ENCODE measurements around the gene PRRX1.

The PRRX1 gene

GRCh38 chr1:170664093-170664827, at the start of gene PRRX1:
Gene PRRX1 (plus strand): TSS chr1:170664131. CDS start chr1:170664219, 88 bp downstream.
- DNase-seq: peak; percentile 48

- DNase-seq: no peak
Observed at GRCh38 chr1:170617591-170618330, 46.2 kb upstream of the PRRX1 start.

DNA sequence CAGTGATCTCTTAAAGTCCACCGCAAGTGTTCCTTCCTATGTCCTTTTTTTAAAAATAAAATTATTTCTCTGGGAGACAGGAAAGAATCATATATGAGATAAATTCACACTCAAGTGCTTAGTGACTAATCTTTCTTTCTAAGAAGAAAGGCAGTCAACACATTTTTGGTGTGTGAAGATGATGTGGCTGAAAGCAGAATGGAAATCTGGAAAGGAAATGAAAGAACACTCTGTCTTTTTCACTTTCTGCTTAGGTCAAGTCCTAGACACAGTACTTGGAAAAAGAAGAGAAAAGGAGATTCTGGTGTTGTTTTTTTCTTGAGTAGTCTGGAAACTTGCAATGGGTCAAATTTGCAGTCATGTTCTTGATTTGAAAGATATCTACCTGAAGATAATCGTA, 45.5 kb upstream of the PRRX1 start:
- no peak for DNase-seq

- DNase-seq: peak; percentile 10
Observed at GRCh38 chr1:170619241-170620028, 44.5 kb upstream of the PRRX1 start.

DNA sequence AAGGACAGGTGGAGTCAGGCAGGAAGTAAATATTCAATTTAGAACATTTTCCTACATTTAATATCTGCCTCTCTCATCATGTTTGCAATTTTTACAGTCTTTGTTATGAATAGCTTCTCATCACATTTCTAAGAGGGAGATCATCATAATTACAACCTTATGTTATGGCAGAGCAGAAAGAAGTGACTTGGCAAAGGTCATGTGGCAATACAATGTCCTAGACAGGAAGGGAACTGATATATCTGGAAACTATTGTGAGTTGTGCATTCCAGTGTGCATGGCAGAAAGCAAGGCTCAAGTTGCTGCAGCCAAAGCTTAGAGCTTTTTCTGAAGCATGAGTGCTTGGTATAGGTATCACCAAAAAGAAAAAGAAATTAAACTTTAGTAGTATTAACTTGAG, 43.8 kb upstream of the PRRX1 start:
- no peak for DNase-seq

- no peak for DNase-seq
Observed at GRCh38 chr1:170623171-170623570, 40.8 kb upstream of the PRRX1 start.

DNA sequence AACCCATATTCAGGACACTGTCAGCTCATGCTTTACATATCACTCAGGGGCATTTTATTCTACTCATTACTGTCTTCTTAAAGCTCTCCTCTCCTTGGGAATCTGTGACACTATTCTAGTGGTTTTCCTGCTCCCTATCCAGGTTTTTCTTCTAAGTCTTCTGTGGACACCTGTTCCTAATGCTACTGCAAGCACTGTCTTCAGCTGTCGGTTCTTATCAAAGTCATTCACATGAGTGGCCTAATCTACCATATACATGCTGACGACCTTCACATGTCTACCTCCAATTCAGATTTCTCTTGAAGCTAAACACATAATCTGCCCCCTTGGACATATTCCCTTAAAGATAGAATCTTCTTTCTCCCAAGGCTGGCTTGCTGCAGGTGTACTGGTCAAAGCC, 39.8 kb upstream of the PRRX1 start:
- DNase-seq: no peak

DNA sequence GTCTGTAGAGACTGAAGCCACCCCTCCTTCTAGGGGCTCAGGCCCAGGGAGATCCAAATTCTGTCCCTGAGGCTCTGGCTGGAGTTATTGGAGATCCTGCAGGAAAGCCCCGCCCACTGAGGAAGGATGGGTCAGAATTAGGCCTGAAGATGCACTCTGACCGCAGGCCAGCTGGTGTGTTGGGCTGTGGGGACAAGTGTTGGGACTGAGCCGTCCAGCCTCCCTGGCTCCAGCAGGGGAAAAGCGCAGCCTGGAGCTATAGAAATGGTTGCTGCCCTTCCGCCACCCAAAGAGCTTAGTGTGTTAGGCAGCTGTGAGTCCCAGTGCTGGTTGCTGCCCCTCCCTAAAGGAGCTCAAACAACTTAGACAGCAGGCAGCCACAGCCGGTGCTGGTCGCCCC, 33.0 kb upstream of the PRRX1 start:
- no peak for DNase-seq

- DNase-seq: no peak
Observed at GRCh38 chr1:170634293-170634692, 29.6 kb upstream of the PRRX1 start.

GRCh38 chr1:170634824-170635410, 29.0 kb upstream of the PRRX1 start:
- no peak for DNase-seq

DNA sequence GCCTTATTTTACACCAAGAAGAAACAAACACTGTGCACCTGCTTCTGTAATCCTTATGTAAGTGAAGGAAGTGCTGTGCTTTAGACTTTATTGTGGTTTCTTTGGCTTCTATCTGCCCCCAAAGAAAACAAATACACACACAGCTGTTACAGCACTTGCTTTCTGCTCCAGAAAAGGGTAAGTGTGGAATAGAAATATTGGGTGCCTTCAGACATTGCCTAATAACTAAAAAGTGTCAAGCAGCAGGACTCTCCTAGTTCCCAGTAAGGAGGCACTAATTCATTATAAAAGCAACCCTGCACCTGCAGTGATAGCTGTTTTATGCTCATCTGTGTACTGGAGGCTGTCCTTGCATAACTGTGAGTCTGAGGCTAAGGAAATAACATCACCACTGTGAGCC, 23.4 kb upstream of the PRRX1 start:
- DNase-seq: no peak

- DNase-seq: peak; percentile 40
Observed at GRCh38 chr1:170657275-170657853, 6.6 kb upstream of the PRRX1 start.

- DNase-seq: no peak
Observed at GRCh38 chr1:170659399-170660035, 4.4 kb upstream of the PRRX1 start.

- no peak for DNase-seq
Observed at GRCh38 chr1:170660281-170660713, 3.6 kb upstream of the PRRX1 start.

DNA sequence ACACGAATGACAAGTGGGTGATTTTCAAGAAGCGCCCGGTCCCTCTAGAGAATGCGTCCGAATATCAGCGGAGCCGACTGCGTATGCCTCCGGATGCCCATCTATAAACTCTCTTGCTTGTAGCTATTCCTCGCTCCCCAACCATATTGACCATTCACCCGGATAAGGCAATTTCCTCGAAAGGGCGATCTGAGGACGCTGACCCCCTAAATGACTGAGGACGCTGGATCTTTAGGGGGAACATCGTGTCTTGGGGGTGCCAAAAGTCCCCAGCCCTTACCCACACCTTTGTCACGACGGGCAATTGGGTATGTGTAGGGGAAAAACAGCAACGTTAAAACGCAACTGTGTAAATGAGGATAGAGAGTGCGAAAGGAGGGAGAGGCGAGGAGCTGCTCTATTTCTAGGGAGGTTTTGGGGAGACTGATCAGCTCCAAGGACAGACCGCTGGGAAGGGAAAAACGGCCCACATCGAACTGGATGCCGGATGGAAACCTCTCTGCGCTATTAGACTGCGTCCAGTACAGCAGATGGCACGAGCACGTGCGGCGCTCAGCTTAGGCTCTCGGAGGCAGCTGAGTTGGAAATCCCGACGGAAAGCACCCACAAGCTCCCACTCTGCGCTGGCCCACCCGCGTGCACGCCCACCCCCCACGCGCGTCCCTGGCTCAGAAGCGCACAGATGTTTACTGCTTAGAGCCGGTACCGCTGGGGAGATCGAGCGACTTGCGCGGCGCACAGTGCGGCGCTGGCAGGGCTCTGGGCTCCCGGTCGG, 2.9 kb upstream of the PRRX1 start:
- peak; percentile 4 for DNase-seq

DNA sequence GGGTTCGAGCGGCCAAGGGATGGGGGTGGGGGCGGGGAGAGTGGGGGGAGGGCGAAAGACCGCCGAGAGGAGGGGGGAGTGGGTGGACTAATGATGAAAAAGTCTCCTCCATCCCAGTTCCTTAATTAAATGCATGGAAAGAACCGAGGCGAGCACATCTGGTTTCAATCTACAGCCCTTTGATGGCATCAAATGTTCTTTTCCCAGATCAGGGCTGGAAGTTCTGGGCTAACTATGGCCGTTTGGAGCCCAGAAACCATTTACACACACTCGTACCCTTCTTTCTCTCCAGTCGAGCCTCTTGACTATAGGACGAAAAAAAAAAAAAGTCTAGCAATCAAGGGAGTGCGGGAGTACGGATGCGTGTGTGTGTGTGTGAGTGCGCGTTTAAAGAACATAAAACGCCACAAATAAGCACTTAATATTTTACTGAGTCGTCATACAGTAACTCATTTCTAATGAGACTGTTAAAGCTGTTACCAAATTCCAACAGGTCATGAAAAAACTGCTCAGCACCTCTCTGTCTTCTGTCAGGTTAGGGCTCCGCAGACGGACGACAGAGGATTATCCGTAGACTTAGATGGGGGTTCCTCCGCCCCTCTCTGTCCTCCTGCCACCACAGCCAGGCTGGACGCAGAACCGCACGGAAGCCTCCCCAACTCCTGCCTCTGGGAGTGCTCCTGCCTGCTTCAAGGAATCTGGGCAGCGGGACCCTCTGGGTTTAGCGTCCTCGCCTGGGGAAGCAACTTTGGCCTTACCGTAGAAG, 2.1 kb upstream of the PRRX1 start:
- DNase-seq: no peak

- DNase-seq: no peak
Observed at GRCh38 chr1:170662561-170663403, 1.1 kb upstream of the PRRX1 start.

DNA sequence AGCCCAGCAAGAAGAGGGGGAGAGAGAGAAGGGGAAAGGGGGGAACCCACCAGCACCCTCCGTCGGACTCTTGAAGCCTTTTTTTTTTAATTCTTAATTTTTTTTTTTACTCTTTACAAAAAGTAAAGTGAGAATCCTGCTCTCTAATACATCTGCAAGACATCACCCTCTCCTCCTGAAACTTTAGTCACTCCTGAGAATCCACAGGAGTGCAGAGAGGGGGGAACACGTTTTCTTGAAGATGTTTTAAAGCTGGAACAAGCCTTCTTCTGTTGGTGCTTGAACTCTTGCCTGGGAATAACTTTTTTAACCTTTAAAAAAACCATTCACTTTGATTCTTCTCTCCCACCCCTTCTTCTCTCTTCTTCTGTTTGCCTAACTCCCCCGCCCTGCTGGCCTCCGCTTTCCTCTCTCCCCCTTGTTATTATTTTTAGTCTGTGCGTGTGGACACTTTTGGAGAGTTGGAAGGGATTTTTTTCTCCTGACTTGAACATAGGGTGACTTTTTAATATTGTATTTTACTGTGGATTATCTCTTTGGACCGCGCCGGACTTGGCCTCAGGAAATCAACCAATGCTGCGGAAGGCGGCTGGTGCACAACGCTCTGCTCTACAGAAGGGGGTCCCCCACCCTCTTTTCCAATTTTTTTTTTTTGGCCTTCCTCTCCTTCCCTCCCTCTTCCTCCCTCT, 383 bp upstream of the PRRX1 start:
- no peak for DNase-seq
